ENCODE measurements around the gene LILRB1. TPM values are rescaled to one million over a fixed set of nuclear protein-coding genes. Genes with fewer than 3 reads are reported as not detected.
"Not testable (repeated sequence)": the region's sequence is repeated elsewhere in the genome, so short reads cannot be mapped to it uniquely, and the experiment has no call there.

The LILRB1 gene
- total and polyA plus RNA-seq, 4 donors: 1.3 to 10.6 (median 4.9) TPM

DNA sequence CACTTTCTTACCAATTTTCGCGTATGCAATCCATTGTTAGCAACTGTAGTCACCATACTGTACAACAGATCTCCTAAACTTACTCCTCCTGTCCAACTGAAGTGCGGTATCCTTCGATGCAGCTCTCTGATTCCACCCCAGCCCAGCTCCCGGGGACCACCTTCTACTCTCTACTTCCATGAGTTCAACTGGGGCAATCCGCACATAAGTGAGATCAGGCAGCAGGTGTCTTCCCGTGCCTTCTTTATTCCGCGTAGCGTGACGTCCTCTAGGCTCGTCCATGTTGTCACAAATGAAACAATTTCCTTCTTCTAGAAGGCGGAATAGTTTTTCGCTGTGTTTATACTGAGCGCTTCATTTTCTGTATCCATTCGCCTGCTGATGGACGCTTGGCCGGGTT, 8.4 kb downstream of the LILRB1 start:
- no peak overlapping the region for H3K4me3 ChIP-seq (ENCODE audit: low read depth in 1 of 3, low read length in 3 of 3)
- no peaks in the 10 kb centered on the region for H3K9me3 ChIP-seq (ENCODE audit: control insufficient read depth in 4 of 4, low read length in 3 of 4)
- 88% methylated on average over 18 of the region's 18 CpGs for WGBS
- TF ChIP-seq YY1 (IDR thresholded peaks at IDR 0.05): no peak
- TF ChIP-seq, protein P1, sequence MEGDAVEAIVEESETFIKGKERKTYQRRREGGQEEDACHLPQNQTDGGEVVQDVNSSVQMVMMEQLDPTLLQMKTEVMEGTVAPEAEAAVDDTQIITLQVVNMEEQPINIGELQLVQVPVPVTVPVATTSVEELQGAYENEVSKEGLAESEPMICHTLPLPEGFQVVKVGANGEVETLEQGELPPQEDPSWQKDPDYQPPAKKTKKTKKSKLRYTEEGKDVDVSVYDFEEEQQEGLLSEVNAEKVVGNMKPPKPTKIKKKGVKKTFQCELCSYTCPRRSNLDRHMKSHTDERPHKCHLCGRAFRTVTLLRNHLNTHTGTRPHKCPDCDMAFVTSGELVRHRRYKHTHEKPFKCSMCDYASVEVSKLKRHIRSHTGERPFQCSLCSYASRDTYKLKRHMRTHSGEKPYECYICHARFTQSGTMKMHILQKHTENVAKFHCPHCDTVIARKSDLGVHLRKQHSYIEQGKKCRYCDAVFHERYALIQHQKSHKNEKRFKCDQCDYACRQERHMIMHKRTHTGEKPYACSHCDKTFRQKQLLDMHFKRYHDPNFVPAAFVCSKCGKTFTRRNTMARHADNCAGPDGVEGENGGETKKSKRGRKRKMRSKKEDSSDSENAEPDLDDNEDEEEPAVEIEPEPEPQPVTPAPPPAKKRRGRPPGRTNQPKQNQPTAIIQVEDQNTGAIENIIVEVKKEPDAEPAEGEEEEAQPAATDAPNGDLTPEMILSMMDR (IDR thresholded peaks at IDR 0.05; ENCODE audit: low read depth, low read length, missing input control): no peak
- no peaks in the 10 kb centered on the region for H3K27me3 ChIP-seq (ENCODE audit: control insufficient read depth in 4 of 4, insufficient read depth in 4 of 4, low read length in 3 of 4)
- no peak overlapping the region for H3K9ac ChIP-seq (ENCODE audit: low read depth in 1 of 2, low read length in 2 of 2)
- no peaks in the 10 kb centered on the region for H3K4me1 ChIP-seq (ENCODE audit: control insufficient read depth in 4 of 4, insufficient read depth in 4 of 4, low read length in 3 of 4)
- H3K27ac ChIP-seq (ENCODE audit: low read depth in 1 of 2, low read length in 2 of 2): no peak overlapping the region
- DNase-seq (ENCODE audit: low spot score): no peak
- no peaks in the 10 kb centered on the region for H3K36me3 ChIP-seq (ENCODE audit: control insufficient read depth in 4 of 4, insufficient read depth in 3 of 4, low read depth in 1 of 4, low read length in 3 of 4)

DNA sequence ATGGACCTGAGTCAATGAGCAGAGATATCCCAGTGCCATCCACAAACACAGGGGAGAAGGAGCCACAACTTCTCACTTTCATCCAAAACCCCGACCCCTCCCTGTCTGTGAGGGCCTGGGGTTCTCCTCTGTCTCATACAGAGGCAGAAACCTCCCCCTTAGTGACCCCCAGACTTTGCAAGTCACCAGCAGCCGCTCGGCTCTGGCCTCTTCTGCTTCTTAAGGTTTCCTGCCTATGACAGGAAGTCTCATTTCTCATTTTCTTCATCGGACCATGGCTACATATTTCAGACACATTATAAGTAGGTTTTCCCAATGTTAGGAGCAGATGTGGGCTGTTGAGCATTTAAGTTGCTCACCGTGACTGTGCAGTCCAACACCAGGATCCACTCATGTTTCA, 12.7 kb downstream of the LILRB1 start:
- DNase-seq (ENCODE audit: low spot score); H3K4me3 ChIP-seq (ENCODE audit: low read depth in 1 of 3, low read length in 3 of 3); H3K9ac ChIP-seq (ENCODE audit: low read depth in 1 of 2, low read length in 2 of 2); H3K27me3 ChIP-seq (ENCODE audit: control insufficient read depth in 4 of 4, insufficient read depth in 4 of 4, low read length in 3 of 4); H3K9me3 ChIP-seq (ENCODE audit: control insufficient read depth in 4 of 4, low read length in 3 of 4); H3K4me1 ChIP-seq (ENCODE audit: control insufficient read depth in 4 of 4, insufficient read depth in 4 of 4, low read length in 3 of 4); H3K27ac ChIP-seq (ENCODE audit: low read depth in 1 of 2, low read length in 2 of 2); H3K36me3 ChIP-seq (ENCODE audit: control insufficient read depth in 4 of 4, insufficient read depth in 3 of 4, low read depth in 1 of 4, low read length in 3 of 4): not testable (repeated sequence)
- 61% methylated on average over 5 of the region's 5 CpGs for WGBS

DNA sequence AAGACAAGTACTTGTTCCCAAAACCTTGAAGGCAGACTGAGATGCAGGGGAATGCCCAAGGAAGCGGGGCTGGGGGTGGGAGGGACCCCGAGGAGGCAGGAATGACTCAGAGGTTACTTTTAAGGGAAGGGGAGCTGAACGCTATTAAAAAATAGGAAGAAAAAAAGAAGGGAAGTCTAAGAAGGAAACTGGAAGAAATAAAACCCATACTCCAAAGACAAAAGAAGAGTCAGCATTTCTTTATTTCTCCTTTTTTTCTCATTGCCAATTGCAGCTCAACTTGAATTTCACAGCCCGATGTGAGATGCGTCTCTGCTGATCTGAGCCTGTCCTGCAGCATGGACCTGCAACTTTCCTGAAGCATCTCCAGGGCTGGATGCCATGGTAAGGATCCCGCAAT, 13.3 kb downstream of the LILRB1 start:
- H3K4me3 ChIP-seq (ENCODE audit: low read depth in 1 of 3, low read length in 3 of 3); H3K9ac ChIP-seq (ENCODE audit: low read depth in 1 of 2, low read length in 2 of 2); H3K27ac ChIP-seq (ENCODE audit: low read depth in 1 of 2, low read length in 2 of 2); DNase-seq (ENCODE audit: low spot score); H3K9me3 ChIP-seq (ENCODE audit: control insufficient read depth in 4 of 4, low read length in 3 of 4); H3K4me1 ChIP-seq (ENCODE audit: control insufficient read depth in 4 of 4, insufficient read depth in 4 of 4, low read length in 3 of 4); H3K36me3 ChIP-seq (ENCODE audit: control insufficient read depth in 4 of 4, insufficient read depth in 3 of 4, low read depth in 1 of 4, low read length in 3 of 4); H3K27me3 ChIP-seq (ENCODE audit: control insufficient read depth in 4 of 4, insufficient read depth in 4 of 4, low read length in 3 of 4): not testable (repeated sequence)
- 67% methylated on average over 6 of the region's 6 CpGs for WGBS

DNA sequence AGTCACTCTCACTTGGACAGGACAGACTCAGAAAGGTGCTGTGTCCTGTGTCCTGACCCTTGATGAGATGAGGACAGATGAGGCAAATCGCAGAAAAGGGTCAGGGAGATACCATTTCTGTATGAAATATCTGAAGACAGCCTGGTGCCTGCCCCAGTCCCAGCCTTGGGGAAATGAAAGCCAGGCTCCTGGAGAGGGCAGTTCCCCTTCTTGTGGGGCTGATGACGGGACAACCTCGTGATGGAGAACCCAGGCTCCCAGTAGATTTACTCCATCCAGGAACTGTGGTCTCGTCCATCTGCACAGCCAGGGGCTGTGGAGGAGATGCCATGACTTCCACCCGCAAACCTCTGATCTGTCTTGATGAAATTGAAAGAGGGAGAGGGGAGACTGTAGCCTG, 13.8 kb downstream of the LILRB1 start:
- no peak overlapping the region for H3K4me3 ChIP-seq (ENCODE audit: low read depth in 1 of 3, low read length in 3 of 3)
- no peak overlapping the region for H3K9ac ChIP-seq (ENCODE audit: low read depth in 1 of 2, low read length in 2 of 2)
- H3K27me3 ChIP-seq (ENCODE audit: control insufficient read depth in 4 of 4, insufficient read depth in 4 of 4, low read length in 3 of 4): no peaks in the 10 kb centered on the region
- no peaks in the 10 kb centered on the region for H3K36me3 ChIP-seq (ENCODE audit: control insufficient read depth in 4 of 4, insufficient read depth in 3 of 4, low read depth in 1 of 4, low read length in 3 of 4)
- 63% methylated on average over 5 of the region's 5 CpGs for WGBS
- no peak for DNase-seq (ENCODE audit: low spot score)
- no peaks in the 10 kb centered on the region for H3K4me1 ChIP-seq (ENCODE audit: control insufficient read depth in 4 of 4, insufficient read depth in 4 of 4, low read length in 3 of 4)
- H3K27ac ChIP-seq (ENCODE audit: low read depth in 1 of 2, low read length in 2 of 2): no peak overlapping the region
- no peaks in the 10 kb centered on the region for H3K9me3 ChIP-seq (ENCODE audit: control insufficient read depth in 4 of 4, low read length in 3 of 4)
- no peak for TF ChIP-seq GABPA (IDR thresholded peaks at IDR 0.05 in 1 of 2, conservative IDR thresholded peaks at IDR 0.05 in 1 of 2)
- TF ChIP-seq, protein P2, sequence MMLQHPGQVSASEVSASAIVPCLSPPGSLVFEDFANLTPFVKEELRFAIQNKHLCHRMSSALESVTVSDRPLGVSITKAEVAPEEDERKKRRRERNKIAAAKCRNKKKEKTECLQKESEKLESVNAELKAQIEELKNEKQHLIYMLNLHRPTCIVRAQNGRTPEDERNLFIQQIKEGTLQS (IDR thresholded peaks at IDR 0.05): no peak
- no peak for TF ChIP-seq NR2F2 (IDR thresholded peaks at IDR 0.05)
- no peak for TF ChIP-seq JUND (IDR thresholded peaks at IDR 0.05)
- TF ChIP-seq, protein P3, sequence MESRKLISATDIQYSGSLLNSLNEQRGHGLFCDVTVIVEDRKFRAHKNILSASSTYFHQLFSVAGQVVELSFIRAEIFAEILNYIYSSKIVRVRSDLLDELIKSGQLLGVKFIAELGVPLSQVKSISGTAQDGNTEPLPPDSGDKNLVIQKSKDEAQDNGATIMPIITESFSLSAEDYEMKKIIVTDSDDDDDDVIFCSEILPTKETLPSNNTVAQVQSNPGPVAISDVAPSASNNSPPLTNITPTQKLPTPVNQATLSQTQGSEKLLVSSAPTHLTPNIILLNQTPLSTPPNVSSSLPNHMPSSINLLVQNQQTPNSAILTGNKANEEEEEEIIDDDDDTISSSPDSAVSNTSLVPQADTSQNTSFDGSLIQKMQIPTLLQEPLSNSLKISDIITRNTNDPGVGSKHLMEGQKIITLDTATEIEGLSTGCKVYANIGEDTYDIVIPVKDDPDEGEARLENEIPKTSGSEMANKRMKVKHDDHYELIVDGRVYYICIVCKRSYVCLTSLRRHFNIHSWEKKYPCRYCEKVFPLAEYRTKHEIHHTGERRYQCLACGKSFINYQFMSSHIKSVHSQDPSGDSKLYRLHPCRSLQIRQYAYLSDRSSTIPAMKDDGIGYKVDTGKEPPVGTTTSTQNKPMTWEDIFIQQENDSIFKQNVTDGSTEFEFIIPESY (IDR thresholded peaks at IDR 0.05): no peak
- TF ChIP-seq TAF1 (conservative IDR thresholded peaks at IDR 0.05): no peak
- no peak for TF ChIP-seq HNF4G (IDR thresholded peaks at IDR 0.05)
- no peak for TF ChIP-seq HNF4A (conservative IDR thresholded peaks at IDR 0.05)
- TF ChIP-seq FOXA2 (IDR thresholded peaks at IDR 0.05): no peak
- TF ChIP-seq FOXA1 (IDR thresholded peaks at IDR 0.05): no peak
- TF ChIP-seq SP1 (IDR thresholded peaks at IDR 0.05): no peak
- TF ChIP-seq RXRA (IDR thresholded peaks at IDR 0.05): no peak
- TF ChIP-seq, protein P4, sequence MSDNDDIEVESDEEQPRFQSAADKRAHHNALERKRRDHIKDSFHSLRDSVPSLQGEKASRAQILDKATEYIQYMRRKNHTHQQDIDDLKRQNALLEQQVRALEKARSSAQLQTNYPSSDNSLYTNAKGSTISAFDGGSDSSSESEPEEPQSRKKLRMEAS (IDR thresholded peaks at IDR 0.05): no peak
- TF ChIP-seq RAD21 (IDR thresholded peaks at IDR 0.05): no peak
- no peak for TF ChIP-seq YY1 (IDR thresholded peaks at IDR 0.05)
- TF ChIP-seq, protein P5, sequence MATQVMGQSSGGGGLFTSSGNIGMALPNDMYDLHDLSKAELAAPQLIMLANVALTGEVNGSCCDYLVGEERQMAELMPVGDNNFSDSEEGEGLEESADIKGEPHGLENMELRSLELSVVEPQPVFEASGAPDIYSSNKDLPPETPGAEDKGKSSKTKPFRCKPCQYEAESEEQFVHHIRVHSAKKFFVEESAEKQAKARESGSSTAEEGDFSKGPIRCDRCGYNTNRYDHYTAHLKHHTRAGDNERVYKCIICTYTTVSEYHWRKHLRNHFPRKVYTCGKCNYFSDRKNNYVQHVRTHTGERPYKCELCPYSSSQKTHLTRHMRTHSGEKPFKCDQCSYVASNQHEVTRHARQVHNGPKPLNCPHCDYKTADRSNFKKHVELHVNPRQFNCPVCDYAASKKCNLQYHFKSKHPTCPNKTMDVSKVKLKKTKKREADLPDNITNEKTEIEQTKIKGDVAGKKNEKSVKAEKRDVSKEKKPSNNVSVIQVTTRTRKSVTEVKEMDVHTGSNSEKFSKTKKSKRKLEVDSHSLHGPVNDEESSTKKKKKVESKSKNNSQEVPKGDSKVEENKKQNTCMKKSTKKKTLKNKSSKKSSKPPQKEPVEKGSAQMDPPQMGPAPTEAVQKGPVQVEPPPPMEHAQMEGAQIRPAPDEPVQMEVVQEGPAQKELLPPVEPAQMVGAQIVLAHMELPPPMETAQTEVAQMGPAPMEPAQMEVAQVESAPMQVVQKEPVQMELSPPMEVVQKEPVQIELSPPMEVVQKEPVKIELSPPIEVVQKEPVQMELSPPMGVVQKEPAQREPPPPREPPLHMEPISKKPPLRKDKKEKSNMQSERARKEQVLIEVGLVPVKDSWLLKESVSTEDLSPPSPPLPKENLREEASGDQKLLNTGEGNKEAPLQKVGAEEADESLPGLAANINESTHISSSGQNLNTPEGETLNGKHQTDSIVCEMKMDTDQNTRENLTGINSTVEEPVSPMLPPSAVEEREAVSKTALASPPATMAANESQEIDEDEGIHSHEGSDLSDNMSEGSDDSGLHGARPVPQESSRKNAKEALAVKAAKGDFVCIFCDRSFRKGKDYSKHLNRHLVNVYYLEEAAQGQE (IDR thresholded peaks at IDR 0.05): no peak

Data from liver (tissue), 9 donors.